Measurements from ENCODE around the gene CREBBP.

CREBBP gene

GRCh38 chr16:3837851-3838586 is 42.5 kb downstream of the CREBBP start:
- Histone ChIP-seq H3K14ac (ENCODE audit: low read length in 2 of 2) (no peak overlapping the region), H3K79me1 (replicated peaks; ENCODE audit: low read length, poor library complexity, severe bottlenecking) (peaks cover 2% of the 10 kb centered on the region), H4K8ac (ENCODE audit: low read length) (no peak overlapping the region), H3K4me2 (ENCODE audit: low read length, poor library complexity, severe bottlenecking) (no peak overlapping the region), H2BK12ac (ENCODE audit: low read length in 2 of 2) (no peak overlapping the region), H2AFZ (ENCODE audit: low read depth, low read length) (no peak overlapping the region), H2BK15ac (ENCODE audit: low read depth, poor library complexity, severe bottlenecking) (no peak overlapping the region), H3K23ac (ENCODE audit: low read length in 2 of 2) (no peak overlapping the region), H4K91ac (ENCODE audit: low read length) (no peak overlapping the region), H3K4ac (ENCODE audit: low read depth in 1 of 2, low read length in 2 of 2) (no peak overlapping the region), H3K4me1 (ENCODE audit: control insufficient read depth, insufficient read depth, low read depth, low read length) (peaks cover 10% of the 10 kb centered on the region), H3K27me3 (ENCODE audit: control insufficient read depth in 1 of 2, insufficient read depth in 1 of 2, low read length in 2 of 2) (no peaks in the 10 kb centered on the region), H3K4me3 (ENCODE audit: insufficient read depth in 1 of 2, low read depth in 1 of 2, low read length in 2 of 2) (no peak overlapping the region), H3K9ac (ENCODE audit: low read length) (no peak overlapping the region), H3K27ac (ENCODE audit: low read length, poor library complexity, severe bottlenecking) (no peak overlapping the region), H2BK120ac (ENCODE audit: low read depth, low read length) (no peak overlapping the region), H3K9me3 (ENCODE audit: control insufficient read depth, low read length) (no peaks in the 10 kb centered on the region), H2BK5ac (ENCODE audit: low read depth, low read length, poor library complexity, severe bottlenecking) (no peak overlapping the region), H2AK5ac (ENCODE audit: low read length, severe bottlenecking) (no peak overlapping the region), H3K36me3 (ENCODE audit: control insufficient read depth in 1 of 2, insufficient read depth in 2 of 2, low read depth in 1 of 2, low read length in 2 of 2) (peaks cover 2 to 14% of the 10 kb centered on the region in 2 experiments), H3K18ac (ENCODE audit: low read depth in 1 of 2, low read length in 2 of 2) (no peak overlapping the region)
- WGBS = 100% methylated on average over 3 of the region's 5 CpGs
- DNase-seq = no peak

DNA sequence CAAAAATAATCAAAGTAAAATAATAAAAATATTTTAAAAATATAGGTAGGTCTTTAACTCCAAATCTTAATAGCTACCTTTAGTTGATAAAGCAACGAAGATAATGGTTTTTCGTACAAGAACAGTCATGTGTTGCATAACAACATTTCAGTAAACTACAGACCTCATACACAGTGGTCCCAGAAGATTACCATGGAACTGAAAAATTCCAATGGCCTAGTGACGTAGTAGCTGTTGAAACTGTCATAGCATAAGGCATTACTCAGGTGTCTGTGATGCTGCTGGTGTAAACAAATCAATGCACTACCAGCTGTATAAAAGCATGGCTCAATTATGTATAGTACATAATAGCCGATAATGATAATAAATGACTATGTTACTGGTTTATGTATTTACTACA is 43.9 kb downstream of the CREBBP start:
- no peak overlapping the region for H3K9ac ChIP-seq (ENCODE audit: low read length)
- H3K23ac ChIP-seq (ENCODE audit: low read length in 2 of 2) = no peak overlapping the region
- no peak overlapping the region for H2AFZ ChIP-seq (ENCODE audit: low read depth, low read length)
- no peak overlapping the region for H2BK120ac ChIP-seq (ENCODE audit: low read depth, low read length)
- no peak overlapping the region for H4K91ac ChIP-seq (ENCODE audit: low read length)
- H2BK15ac ChIP-seq (ENCODE audit: low read depth, poor library complexity, severe bottlenecking) = no peak overlapping the region
- no peak overlapping the region for H3K27ac ChIP-seq (ENCODE audit: low read length, poor library complexity, severe bottlenecking)
- H2BK5ac ChIP-seq (ENCODE audit: low read depth, low read length, poor library complexity, severe bottlenecking) = no peak overlapping the region
- H2AK5ac ChIP-seq (ENCODE audit: low read length, severe bottlenecking) = no peak overlapping the region
- peak; percentile 85 for DNase-seq
- H3K9me3 ChIP-seq (ENCODE audit: control insufficient read depth, low read length) = peaks cover 13% of the 10 kb centered on the region
- no peak overlapping the region for H4K8ac ChIP-seq (ENCODE audit: low read length)
- H3K4me1 ChIP-seq (ENCODE audit: control insufficient read depth, insufficient read depth, low read depth, low read length) = peaks cover 10% of the 10 kb centered on the region
- no peak overlapping the region for H3K18ac ChIP-seq (ENCODE audit: low read depth in 1 of 2, low read length in 2 of 2)
- H3K79me1 ChIP-seq (replicated peaks; ENCODE audit: low read length, poor library complexity, severe bottlenecking) = peaks cover 3% of the 10 kb centered on the region
- H3K14ac ChIP-seq (ENCODE audit: low read length in 2 of 2) = no peak overlapping the region
- peaks cover 5 to 20% of the 10 kb centered on the region in 2 experiments for H3K36me3 ChIP-seq (ENCODE audit: control insufficient read depth in 1 of 2, insufficient read depth in 2 of 2, low read depth in 1 of 2, low read length in 2 of 2)
- 93% methylated on average over 3 of the region's 4 CpGs for WGBS
- H3K4ac ChIP-seq (ENCODE audit: low read depth in 1 of 2, low read length in 2 of 2) = no peak overlapping the region
- H3K27me3 ChIP-seq (ENCODE audit: control insufficient read depth in 1 of 2, insufficient read depth in 1 of 2, low read length in 2 of 2) = no peaks in the 10 kb centered on the region
- no peak overlapping the region for H3K4me2 ChIP-seq (ENCODE audit: low read length, poor library complexity, severe bottlenecking)
- H3K4me3 ChIP-seq (ENCODE audit: insufficient read depth in 1 of 2, low read depth in 1 of 2, low read length in 2 of 2) = no peak overlapping the region
- H2BK12ac ChIP-seq (ENCODE audit: low read length in 2 of 2) = no peak overlapping the region

GRCh38 chr16:3835089-3835602 is 45.4 kb downstream of the CREBBP start:
- H2BK120ac ChIP-seq (ENCODE audit: low read depth, low read length) = no peak overlapping the region
- WGBS = 80% methylated on average over 1 of the region's 7 CpGs

GRCh38 chr16:3832668-3833067 is 47.8 kb downstream of the CREBBP start:
- Histone ChIP-seq H3K9ac (ENCODE audit: low read length) (no peak overlapping the region), H2BK120ac (ENCODE audit: low read depth, low read length) (no peak overlapping the region), H3K27ac (ENCODE audit: low read length, poor library complexity, severe bottlenecking) (no peak overlapping the region), H2BK5ac (ENCODE audit: low read depth, low read length, poor library complexity, severe bottlenecking) (no peak overlapping the region), H3K23ac (ENCODE audit: low read length in 2 of 2) (no peak overlapping the region), H3K4me1 (ENCODE audit: control insufficient read depth, insufficient read depth, low read depth, low read length) (peaks cover 9% of the 10 kb centered on the region), H3K9me3 (ENCODE audit: control insufficient read depth, low read length) (peaks cover 13% of the 10 kb centered on the region), H3K27me3 (ENCODE audit: control insufficient read depth in 1 of 2, insufficient read depth in 1 of 2, low read length in 2 of 2) (no peaks in the 10 kb centered on the region), H2BK15ac (ENCODE audit: low read depth, poor library complexity, severe bottlenecking) (no peak overlapping the region), H4K91ac (ENCODE audit: low read length) (no peak overlapping the region), H2BK12ac (ENCODE audit: low read length in 2 of 2) (no peak overlapping the region), H3K18ac (ENCODE audit: low read depth in 1 of 2, low read length in 2 of 2) (no peak overlapping the region), H4K8ac (ENCODE audit: low read length) (no peak overlapping the region), H2AFZ (ENCODE audit: low read depth, low read length) (no peak overlapping the region), H2AK5ac (ENCODE audit: low read length, severe bottlenecking) (no peak overlapping the region), H3K4ac (ENCODE audit: low read depth in 1 of 2, low read length in 2 of 2) (no peak overlapping the region), H3K79me1 (replicated peaks; ENCODE audit: low read length, poor library complexity, severe bottlenecking) (peaks cover 5% of the 10 kb centered on the region), H3K4me2 (ENCODE audit: low read length, poor library complexity, severe bottlenecking) (no peak overlapping the region), H3K36me3 (ENCODE audit: control insufficient read depth in 1 of 2, insufficient read depth in 2 of 2, low read depth in 1 of 2, low read length in 2 of 2) (peaks cover 8 to 31% of the 10 kb centered on the region in 2 experiments), H3K4me3 (ENCODE audit: insufficient read depth in 1 of 2, low read depth in 1 of 2, low read length in 2 of 2) (no peak overlapping the region), H3K14ac (ENCODE audit: low read length in 2 of 2) (no peak overlapping the region)
- 96% methylated on average over 3 of the region's 4 CpGs for WGBS
- DNase-seq = no peak

More at GRCh38 chr16:3835089-3835602, 45.4 kb downstream of the CREBBP start:
- Histone ChIP-seq H3K79me1 (replicated peaks; ENCODE audit: low read length, poor library complexity, severe bottlenecking) (peaks cover 5% of the 10 kb centered on the region), H2AK5ac (ENCODE audit: low read length, severe bottlenecking) (no peak overlapping the region), H3K27me3 (ENCODE audit: control insufficient read depth in 1 of 2, insufficient read depth in 1 of 2, low read length in 2 of 2) (no peaks in the 10 kb centered on the region), H2BK12ac (ENCODE audit: low read length in 2 of 2) (no peak overlapping the region), H3K18ac (ENCODE audit: low read depth in 1 of 2, low read length in 2 of 2) (no peak overlapping the region), H3K27ac (ENCODE audit: low read length, poor library complexity, severe bottlenecking) (no peak overlapping the region), H3K4ac (ENCODE audit: low read depth in 1 of 2, low read length in 2 of 2) (no peak overlapping the region), H3K4me1 (ENCODE audit: control insufficient read depth, insufficient read depth, low read depth, low read length) (peaks cover 13% of the 10 kb centered on the region), H3K4me3 (ENCODE audit: insufficient read depth in 1 of 2, low read depth in 1 of 2, low read length in 2 of 2) (no peak overlapping the region), H2BK5ac (ENCODE audit: low read depth, low read length, poor library complexity, severe bottlenecking) (no peak overlapping the region), H3K9ac (ENCODE audit: low read length) (no peak overlapping the region), H4K91ac (ENCODE audit: low read length) (no peak overlapping the region), H4K8ac (ENCODE audit: low read length) (no peak overlapping the region), H3K9me3 (ENCODE audit: control insufficient read depth, low read length) (peaks cover 13% of the 10 kb centered on the region), H3K4me2 (ENCODE audit: low read length, poor library complexity, severe bottlenecking) (peak overlapping the region; percentile 56), H3K36me3 (ENCODE audit: control insufficient read depth in 1 of 2, insufficient read depth in 2 of 2, low read depth in 1 of 2, low read length in 2 of 2) (peaks cover 5 to 20% of the 10 kb centered on the region in 2 experiments), H3K14ac (ENCODE audit: low read length in 2 of 2) (no peak overlapping the region), H2BK15ac (ENCODE audit: low read depth, poor library complexity, severe bottlenecking) (no peak overlapping the region), H3K23ac (ENCODE audit: low read length in 2 of 2) (no peak overlapping the region), H2AFZ (ENCODE audit: low read depth, low read length) (no peak overlapping the region)
- DNase-seq = no peak
